ENCODE data around the gene PSAP.

DNA sequence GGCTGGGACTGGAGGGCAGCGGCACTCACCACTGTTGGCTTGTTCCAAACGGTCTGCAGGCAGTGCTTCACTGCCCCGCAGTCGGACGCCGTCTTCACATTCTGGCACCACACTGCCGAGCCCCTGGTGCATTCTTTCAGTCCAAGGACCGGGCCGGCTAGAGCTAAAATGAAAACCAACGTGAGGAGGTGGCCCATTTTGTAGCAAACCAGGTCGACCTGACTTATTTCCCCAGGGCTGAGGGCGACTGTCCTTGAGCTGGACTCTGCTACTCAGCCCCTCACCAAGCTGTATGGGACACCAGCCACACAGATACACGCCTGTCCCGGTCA, 16.7 kb downstream of the PSAP start:
- TF ChIP-seq, protein P1, sequence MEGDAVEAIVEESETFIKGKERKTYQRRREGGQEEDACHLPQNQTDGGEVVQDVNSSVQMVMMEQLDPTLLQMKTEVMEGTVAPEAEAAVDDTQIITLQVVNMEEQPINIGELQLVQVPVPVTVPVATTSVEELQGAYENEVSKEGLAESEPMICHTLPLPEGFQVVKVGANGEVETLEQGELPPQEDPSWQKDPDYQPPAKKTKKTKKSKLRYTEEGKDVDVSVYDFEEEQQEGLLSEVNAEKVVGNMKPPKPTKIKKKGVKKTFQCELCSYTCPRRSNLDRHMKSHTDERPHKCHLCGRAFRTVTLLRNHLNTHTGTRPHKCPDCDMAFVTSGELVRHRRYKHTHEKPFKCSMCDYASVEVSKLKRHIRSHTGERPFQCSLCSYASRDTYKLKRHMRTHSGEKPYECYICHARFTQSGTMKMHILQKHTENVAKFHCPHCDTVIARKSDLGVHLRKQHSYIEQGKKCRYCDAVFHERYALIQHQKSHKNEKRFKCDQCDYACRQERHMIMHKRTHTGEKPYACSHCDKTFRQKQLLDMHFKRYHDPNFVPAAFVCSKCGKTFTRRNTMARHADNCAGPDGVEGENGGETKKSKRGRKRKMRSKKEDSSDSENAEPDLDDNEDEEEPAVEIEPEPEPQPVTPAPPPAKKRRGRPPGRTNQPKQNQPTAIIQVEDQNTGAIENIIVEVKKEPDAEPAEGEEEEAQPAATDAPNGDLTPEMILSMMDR (IDR thresholded peaks at IDR 0.05): no peak
- TF ChIP-seq POLR2A (IDR thresholded peaks at IDR 0.05): no peak

Data from esophagus squamous epithelium (tissue), 4 donors.